Inflammatory macrophage treated with lipopolysaccharide for 4 hours (primary cell): ENCODE data around the gene BSN.
"Not testable (repeated sequence)": the region's sequence is repeated elsewhere in the genome, so short reads cannot be mapped to it uniquely, and the experiment has no call there.

Experiments
- DNase-seq: peaks from one replicate; pipeline ENCODE4 v3.0.0-alpha.2; 2020

The BSN gene

GRCh38 chr3:49534581-49535441 lies 19.5 kb upstream of the BSN start:
- DNase-seq, result no peak

DNA sequence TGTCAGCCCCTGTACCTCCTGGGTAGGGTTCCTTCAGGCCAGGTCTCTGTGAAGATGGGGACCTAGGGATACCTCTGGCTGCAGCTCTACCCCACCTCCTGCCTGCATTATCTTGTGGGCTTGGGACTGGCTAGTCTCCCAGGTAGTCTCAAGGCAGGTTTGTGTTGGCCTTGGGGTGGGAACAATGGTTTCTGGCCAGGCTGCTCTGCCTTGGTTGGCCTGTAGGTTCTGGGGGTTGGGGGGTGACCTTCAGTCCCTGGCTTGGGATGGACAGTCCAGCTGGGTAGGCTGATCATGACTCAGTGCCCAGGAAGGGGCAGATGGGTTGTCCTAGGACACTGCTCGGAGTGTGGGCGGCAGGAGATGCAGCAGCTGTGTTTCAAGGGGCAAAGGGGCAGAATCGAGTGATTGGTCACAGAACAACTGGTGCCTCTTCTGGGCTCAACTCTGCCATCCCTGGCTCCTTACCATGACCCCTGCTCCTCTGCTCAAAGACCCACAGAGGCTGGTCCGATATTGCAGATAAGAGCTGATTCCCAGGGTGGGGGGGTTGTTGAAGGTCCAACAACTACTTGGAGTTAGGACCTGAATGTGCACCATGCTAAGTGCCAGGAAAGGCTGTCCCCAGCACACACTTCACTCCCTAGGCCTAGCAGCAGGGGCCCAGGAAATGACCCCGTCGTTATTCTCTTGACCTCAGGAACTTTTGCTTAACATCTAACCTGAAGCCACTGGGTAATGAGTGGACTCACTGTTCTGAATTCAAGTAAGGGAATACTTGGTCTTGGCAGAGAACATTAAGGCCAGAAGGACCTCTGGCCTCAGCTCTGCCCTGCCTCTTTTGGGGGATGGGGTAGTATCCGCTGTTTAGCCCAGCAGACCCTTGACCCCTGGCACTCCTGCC lies 18.1 kb upstream of the BSN start:
- no peak for DNase-seq

DNA sequence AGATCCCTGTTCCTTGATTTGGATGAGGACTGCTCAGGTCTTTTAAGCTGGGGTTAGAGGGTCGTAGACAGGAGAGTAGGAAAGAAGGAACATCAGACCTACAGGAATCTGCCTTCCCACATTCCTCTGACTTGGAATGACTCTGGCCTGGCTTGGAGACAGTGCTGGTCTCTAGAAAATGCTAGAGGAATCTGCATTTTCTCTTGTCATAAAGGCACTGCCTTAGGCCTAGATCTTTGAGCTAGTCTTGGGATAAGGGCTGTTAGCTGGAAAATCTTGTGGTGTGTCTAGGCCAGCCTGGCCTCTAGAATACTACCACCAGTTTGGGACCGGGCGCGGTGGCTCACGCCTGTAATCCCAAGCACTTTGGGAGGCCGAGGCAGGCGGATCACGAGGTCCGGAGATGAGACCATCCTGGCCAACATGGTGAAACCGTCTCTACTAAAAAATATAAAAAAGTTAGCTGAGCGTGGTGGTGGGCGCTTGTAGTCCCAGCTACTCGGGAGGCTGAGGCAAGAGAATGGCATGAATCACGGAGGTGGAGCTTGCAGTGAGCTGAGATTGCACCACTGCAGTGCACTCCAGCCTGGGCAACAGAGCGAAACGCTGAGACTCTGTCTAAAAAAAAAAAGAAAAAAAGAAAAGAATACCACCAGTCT lies 17.3 kb upstream of the BSN start:
- no peak for DNase-seq

- peak; percentile 96 for DNase-seq
Observed at GRCh38 chr3:49539659-49540560, 14.4 kb upstream of the BSN start.

- DNase-seq, result no peak
Observed at GRCh38 chr3:49552087-49552486, 2.2 kb upstream of the BSN start.

- DNase-seq, result peak; percentile 5
Observed at GRCh38 chr3:49553324-49553691, 969 bp upstream of the BSN start.

GRCh38 chr3:49554633-49555265 lies 472 bp downstream of the BSN start:
- no peak for DNase-seq

DNA sequence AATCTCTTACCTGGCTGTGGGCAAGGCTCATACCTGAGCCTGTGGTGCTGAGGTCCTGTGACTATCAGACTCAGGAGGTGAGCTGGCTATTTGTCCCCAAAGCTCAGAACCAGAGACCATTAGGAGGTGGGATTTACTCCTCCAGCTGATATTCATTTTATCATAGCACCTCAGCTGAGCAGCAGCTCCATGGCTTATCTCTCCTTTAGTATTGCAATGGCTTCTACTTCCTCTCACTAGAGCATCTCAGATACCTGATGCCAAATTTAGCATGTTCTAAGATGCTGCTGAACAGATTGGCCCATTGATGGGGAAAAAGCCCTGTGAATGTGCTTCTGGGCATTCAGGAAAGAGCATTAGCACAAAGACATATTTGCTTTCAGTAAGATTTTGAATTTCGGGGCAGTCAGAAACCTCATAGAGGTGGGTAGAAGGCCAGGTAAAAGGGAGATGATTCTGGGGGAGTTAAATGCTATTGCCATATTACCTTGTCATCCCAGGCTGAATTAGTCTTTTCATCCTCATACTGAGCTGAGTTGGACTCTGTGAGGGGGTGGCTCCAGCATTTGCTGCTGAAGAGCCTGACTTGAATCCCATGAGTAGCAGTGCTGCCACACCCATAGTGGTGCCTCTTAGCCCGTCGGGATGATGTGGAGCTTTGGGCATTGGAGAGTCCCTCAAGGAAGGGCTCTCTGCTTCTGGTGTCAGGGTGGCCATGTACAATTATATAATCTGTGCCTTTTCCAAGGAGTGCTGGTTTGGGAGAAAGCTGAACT lies 2.4 kb downstream of the BSN start:
- DNase-seq, result no peak

GRCh38 chr3:49563040-49563578 lies 8.8 kb downstream of the BSN start:
- no peak for DNase-seq

DNA sequence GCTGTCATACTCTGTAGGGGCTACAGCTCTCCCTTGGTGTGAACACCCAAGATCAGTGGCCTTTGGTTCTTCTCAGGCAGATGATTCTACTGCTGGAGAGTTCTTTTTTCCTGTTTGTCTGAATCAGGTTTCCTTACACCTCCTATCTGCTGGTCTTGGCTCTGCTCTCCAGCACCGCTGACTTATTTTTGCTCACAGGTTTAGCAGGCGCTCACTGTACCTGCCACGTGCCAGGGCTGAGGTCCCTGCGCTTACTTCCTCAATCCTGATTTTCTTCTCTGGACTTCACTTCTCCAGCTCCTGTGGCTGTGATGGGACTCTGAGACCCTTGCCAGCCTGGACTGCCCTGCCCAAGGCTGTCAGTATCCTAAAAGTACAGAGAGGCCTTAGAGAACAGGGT lies 9.5 kb downstream of the BSN start:
- no peak for DNase-seq

- DNase-seq, result peak; percentile 3
Observed at GRCh38 chr3:49566312-49566711, 12.0 kb downstream of the BSN start.

- DNase-seq, result no peak
Observed at GRCh38 chr3:49567406-49567805, 13.1 kb downstream of the BSN start.

DNA sequence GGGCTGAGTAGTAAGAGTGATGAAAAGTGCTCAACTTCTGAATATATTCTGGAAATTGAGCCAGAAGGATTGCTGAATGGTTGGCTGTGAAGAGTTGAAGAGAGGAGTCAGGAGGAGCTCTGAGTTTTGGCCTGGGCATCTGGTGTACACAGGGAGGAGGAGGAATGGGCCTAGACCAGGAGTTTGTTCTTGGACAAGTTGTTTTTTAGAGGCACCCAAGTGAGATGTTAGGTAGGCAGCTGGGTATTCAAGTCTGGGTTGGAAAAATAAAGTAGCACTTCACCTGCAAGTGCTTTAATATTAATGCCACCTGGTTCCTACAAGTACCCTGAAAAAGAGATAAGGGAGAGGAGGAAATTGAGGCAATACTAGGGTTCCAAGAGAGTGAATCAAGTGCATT lies 14.7 kb downstream of the BSN start:
- DNase-seq, result no peak

GRCh38 chr3:49570028-49570654 lies 15.9 kb downstream of the BSN start:
- DNase-seq, result no peak

DNA sequence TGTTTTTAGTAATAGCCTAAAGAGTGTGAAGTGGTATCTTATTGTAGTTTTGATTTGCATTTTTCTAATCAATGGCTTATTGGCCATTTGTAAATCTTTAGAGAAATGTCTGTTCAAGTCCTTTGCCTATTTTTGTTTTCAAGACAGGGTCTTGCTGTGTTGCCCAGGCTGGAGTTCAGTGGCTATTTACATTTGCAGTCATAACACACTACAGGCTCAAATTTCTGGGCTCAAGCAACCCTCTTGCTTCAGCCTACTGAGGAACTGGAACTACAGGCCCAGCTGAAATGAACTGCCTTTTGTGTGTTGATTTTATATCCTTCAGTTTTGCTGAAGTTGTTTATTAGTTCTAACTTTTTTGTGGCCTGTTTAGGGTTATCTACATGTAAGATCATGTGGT lies 27.9 kb downstream of the BSN start:
- DNase-seq, result no peak

GRCh38 chr3:49585261-49585755 lies 31.0 kb downstream of the BSN start:
- not testable (repeated sequence) for DNase-seq

- DNase-seq, result no peak
Observed at GRCh38 chr3:49591615-49592014, 37.3 kb downstream of the BSN start.

DNA sequence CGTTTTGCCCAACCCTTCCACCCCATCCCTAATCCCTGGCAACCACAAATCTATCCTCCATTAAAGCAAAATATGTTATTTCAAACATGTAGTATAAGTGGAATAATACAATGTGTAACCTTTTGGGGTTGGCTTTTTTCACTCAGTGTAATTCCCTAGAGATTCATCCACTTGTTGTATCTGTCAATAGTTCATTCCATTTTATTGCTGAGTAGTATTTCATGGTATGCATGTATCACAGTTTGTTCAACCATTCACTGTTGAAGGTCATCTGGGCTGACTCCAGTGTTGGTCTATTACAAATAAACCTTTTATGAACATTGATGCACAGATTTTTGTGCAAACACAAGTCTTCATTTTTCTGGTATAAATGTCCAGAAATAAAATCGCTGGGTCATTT lies 38.8 kb downstream of the BSN start:
- DNase-seq, result no peak

DNA sequence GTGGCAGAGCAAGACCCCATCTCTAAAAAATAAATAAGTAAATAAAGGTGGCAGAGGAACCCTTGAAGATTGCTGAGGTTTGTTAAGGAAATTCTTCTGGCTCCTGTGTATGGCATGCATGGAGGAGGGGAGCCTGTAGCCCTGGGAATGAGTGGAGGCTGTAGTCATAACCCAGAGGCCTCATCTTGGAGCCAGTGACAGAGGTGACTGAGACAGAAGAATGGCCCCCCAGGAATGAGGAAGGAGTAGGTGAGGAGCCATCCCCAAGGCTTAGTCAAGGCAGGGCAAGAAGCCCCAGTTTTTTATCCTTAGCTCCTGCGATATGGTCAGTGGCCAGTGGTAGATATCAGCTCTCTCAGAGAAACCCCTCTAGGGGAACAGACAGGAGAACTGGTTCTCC lies 46.5 kb downstream of the BSN start:
- DNase-seq, result no peak
